ENCODE data around the gene PCNX3. TPM values are rescaled to one million over a fixed set of nuclear protein-coding genes. Genes with fewer than 3 reads are reported as not detected.

The PCNX3 gene
- total RNA-seq, 2 donors from 2014 or later, result 16.1 to 21.8 TPM

- peaks cover 0 to 72% of the 10 kb centered on the region in 2 donors for H3K4me1 ChIP-seq
- peak within 1 kb of the TSS; percentile 66 to 84 for H3K4me3 ChIP-seq
- H3K9me3 ChIP-seq, result no peaks in the 10 kb centered on the region
- H3K27me3 ChIP-seq, result no peaks in the 10 kb centered on the region
- peaks cover 20% of the 10 kb centered on the region for H3K36me3 ChIP-seq
- TF ChIP-seq CTCF (IDR thresholded peaks at IDR 0.05), result no peak
- H3K27ac ChIP-seq, result peak within 1 kb of the TSS; percentile 94 to 97
- no peak for DNase-seq (ENCODE audit: low spot score)
Observed at GRCh38 chr11:65575568-65576231, 39.9 kb upstream of the PCNX3 start, which contains the start of gene EHBP1L1. TSS of gene EHBP1L1 (plus strand) at chr11:65576053. CDS start at chr11:65576303, 250 bp downstream.

GRCh38 chr11:65576232-65576866 is 39.2 kb upstream of the PCNX3 start:
- no peak for TF ChIP-seq CTCF (IDR thresholded peaks at IDR 0.05)
- Histone ChIP-seq H3K27me3 (no peaks in the 10 kb centered on the region), H3K4me1 (peaks cover 0 to 65% of the 10 kb centered on the region in 2 donors), H3K27ac (peak overlapping the region; percentile 94 to 97), H3K36me3 (peaks cover 26% of the 10 kb centered on the region), H3K9me3 (no peaks in the 10 kb centered on the region), H3K4me3 (peak overlapping the region; percentile 66 to 84)
- no peak for DNase-seq (ENCODE audit: low spot score)

GRCh38 chr11:65576867-65577755 is 38.5 kb upstream of the PCNX3 start:
- Histone ChIP-seq H3K36me3 (peaks cover 34% of the 10 kb centered on the region), H3K4me3 (peak overlapping the region; percentile 66 to 84), H3K27ac (peak overlapping the region; percentile 94 to 97), H3K9me3 (no peaks in the 10 kb centered on the region), H3K27me3 (no peaks in the 10 kb centered on the region), H3K4me1 (peaks cover 0 to 57% of the 10 kb centered on the region in 2 donors)
- peak; percentile 84 for DNase-seq (ENCODE audit: low spot score)
- no peak for TF ChIP-seq CTCF (IDR thresholded peaks at IDR 0.05)

GRCh38 chr11:65577756-65578109 is 37.8 kb upstream of the PCNX3 start:
- Histone ChIP-seq H3K9me3 (no peaks in the 10 kb centered on the region), H3K27ac (peak overlapping the region; percentile 94 to 97), H3K36me3 (peaks cover 36% of the 10 kb centered on the region), H3K4me1 (peaks cover 0 to 56% of the 10 kb centered on the region in 2 donors), H3K4me3 (peak overlapping the region; percentile 66 to 84), H3K27me3 (no peaks in the 10 kb centered on the region)
- TF ChIP-seq CTCF (IDR thresholded peaks at IDR 0.05), result no peak
- DNase-seq (ENCODE audit: low spot score), result no peak

GRCh38 chr11:65578134-65578533 is 37.4 kb upstream of the PCNX3 start:
- no peaks in the 10 kb centered on the region for H3K27me3 ChIP-seq
- peak overlapping the region; percentile 94 to 97 for H3K27ac ChIP-seq
- H3K4me1 ChIP-seq, result peaks cover 0 to 52% of the 10 kb centered on the region in 2 donors
- no peaks in the 10 kb centered on the region for H3K9me3 ChIP-seq
- H3K36me3 ChIP-seq, result peaks cover 38% of the 10 kb centered on the region
- H3K4me3 ChIP-seq, result peak overlapping the region in 1 of 2 donors; percentile 84
- DNase-seq (ENCODE audit: low spot score), result no peak
- TF ChIP-seq CTCF (IDR thresholded peaks at IDR 0.05), result no peak
